KMS-11 (cell line): ENCODE data around the gene LRRC15.

Experiments
- H2AFZ ChIP-seq: fragments of 200-600 bp; sonication (generic); 2 replicates; pipeline ENCODE4 v1.6.1; 2016; ENCODE audit warnings: antibody characterized with exemption, mixed run types, low read depth
- H3K27ac ChIP-seq: fragments of 200-600 bp; sonication (generic); 2 replicates; pipeline ENCODE4 v1.6.1; 2016; ENCODE audit warnings: mild to moderate bottlenecking, mixed run types
- H3K27me3 ChIP-seq: fragments of 200-600 bp; sonication (generic); 2 replicates; pipeline ENCODE4 v1.6.1; 2017; ENCODE audit warnings: mild to moderate bottlenecking, low read depth, mixed run types, moderate library complexity; ENCODE audit not compliant: insufficient read depth
- H3K36me3 ChIP-seq: fragments of 200-600 bp; sonication (generic); 2 replicates; pipeline ENCODE4 v1.6.1; 2017; ENCODE audit warnings: mild to moderate bottlenecking, mixed run types; ENCODE audit not compliant: insufficient read depth
- H3K4me1 ChIP-seq: fragments of 200-600 bp; sonication (generic); 2 replicates; pipeline ENCODE4 v1.6.1; 2016; ENCODE audit warnings: mild to moderate bottlenecking, low read depth, mixed run types; ENCODE audit not compliant: poor library complexity, severe bottlenecking
- H3K4me2 ChIP-seq: fragments of 200-600 bp; sonication (generic); 2 replicates; pipeline ENCODE4 v1.7.0; 2016; ENCODE audit warnings: mild to moderate bottlenecking, mixed run types
- H3K4me3 ChIP-seq: fragments of 200-600 bp; sonication (generic); IDR thresholded peaks from 2 replicates; pipeline ENCODE4 v1.6.1; 2017; ENCODE audit warnings: low read depth, low read length, mixed read lengths; ENCODE audit not compliant: insufficient read depth
- H3K79me2 ChIP-seq: fragments of 200-600 bp; sonication (generic); 2 replicates; pipeline ENCODE4 v1.6.1; 2016; ENCODE audit warnings: low read depth, mixed run types; ENCODE audit not compliant: insufficient read depth
- H3K9ac ChIP-seq: fragments of 200-600 bp; sonication (generic); 2 replicates; pipeline ENCODE4 v1.6.1; 2016; ENCODE audit warnings: mild to moderate bottlenecking, mixed run types
- H4K20me1 ChIP-seq: fragments of 200-600 bp; sonication (generic); 2 replicates; pipeline ENCODE4 v1.6.1; 2016; ENCODE audit warnings: mild to moderate bottlenecking, mixed run types; ENCODE audit not compliant: insufficient read depth
- TF ChIP-seq, protein P1 (sequence below): fragments of 200-600 bp; sonication (generic); conservative IDR thresholded peaks from 2 replicates; pipeline ENCODE4 v1.6.1; 2017; ENCODE audit warnings: low read depth, mild to moderate bottlenecking, antibody characterized with exemption, low read length, moderate library complexity, mixed read lengths

Gene LRRC15

DNA sequence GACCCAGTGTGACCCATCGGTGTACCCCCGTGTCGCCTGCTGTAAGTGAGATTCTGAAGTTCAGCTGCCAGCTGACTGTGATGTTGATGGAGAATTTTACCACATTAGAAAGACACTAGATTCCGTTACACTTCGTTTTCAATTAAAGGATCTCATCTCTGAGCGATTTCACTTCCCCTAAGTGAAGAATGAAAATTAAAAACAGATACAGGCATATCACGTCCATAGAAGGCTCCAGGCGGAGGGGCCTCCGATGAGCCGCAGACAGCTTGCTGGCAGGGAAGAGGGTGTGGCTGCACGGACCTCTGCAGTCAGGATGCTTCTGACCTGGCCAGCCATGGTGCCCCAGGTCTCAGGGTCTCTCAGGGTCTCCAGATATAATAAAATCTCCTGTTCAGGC lies 11.9 kb downstream of the LRRC15 start:
- Histone ChIP-seq H3K4me1 (no peaks in the 10 kb centered on the region), H3K36me3 (no peaks in the 10 kb centered on the region), H4K20me1 (no peaks in the 10 kb centered on the region), H3K4me2 (no peak overlapping the region), H3K9ac (no peak overlapping the region), H3K79me2 (no peaks in the 10 kb centered on the region), H3K4me3 (no peak overlapping the region), H3K27ac (no peak overlapping the region), H2AFZ (no peak overlapping the region), H3K27me3 (no peaks in the 10 kb centered on the region)
- TF ChIP-seq, protein P1, sequence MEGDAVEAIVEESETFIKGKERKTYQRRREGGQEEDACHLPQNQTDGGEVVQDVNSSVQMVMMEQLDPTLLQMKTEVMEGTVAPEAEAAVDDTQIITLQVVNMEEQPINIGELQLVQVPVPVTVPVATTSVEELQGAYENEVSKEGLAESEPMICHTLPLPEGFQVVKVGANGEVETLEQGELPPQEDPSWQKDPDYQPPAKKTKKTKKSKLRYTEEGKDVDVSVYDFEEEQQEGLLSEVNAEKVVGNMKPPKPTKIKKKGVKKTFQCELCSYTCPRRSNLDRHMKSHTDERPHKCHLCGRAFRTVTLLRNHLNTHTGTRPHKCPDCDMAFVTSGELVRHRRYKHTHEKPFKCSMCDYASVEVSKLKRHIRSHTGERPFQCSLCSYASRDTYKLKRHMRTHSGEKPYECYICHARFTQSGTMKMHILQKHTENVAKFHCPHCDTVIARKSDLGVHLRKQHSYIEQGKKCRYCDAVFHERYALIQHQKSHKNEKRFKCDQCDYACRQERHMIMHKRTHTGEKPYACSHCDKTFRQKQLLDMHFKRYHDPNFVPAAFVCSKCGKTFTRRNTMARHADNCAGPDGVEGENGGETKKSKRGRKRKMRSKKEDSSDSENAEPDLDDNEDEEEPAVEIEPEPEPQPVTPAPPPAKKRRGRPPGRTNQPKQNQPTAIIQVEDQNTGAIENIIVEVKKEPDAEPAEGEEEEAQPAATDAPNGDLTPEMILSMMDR: no peak

GRCh38 chr3:194355379-194355778 lies 14.2 kb downstream of the LRRC15 start:
- Histone ChIP-seq H4K20me1 (no peaks in the 10 kb centered on the region), H3K79me2 (no peaks in the 10 kb centered on the region), H3K4me2 (no peak overlapping the region), H3K9ac (no peak overlapping the region), H3K4me3 (no peak overlapping the region), H3K27me3 (no peaks in the 10 kb centered on the region), H2AFZ (no peak overlapping the region), H3K27ac (no peak overlapping the region), H3K36me3 (no peaks in the 10 kb centered on the region), H3K4me1 (peaks cover 8% of the 10 kb centered on the region)
- TF ChIP-seq, protein P1: no peak

DNA sequence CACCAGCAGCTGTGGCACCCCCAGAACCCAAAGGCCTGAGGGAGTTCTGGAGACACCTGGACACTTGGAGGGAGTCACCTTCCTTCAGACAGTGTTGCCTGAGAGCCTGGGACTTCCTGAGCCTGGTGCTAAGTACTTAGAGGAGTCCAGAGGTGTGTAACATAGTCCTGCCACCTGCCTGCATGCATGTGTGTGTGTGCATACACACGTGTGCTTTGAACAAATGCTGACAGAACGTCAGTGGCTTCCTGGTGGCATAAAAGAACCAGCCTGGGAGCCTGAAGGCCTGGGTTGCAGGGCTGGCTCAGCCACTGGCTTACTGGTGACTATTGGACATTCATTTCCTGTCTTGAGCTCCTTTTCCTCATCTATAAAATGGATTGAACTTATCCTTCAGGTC lies 15.2 kb downstream of the LRRC15 start:
- Histone ChIP-seq H4K20me1 (no peaks in the 10 kb centered on the region), H3K4me1 (peaks cover 19% of the 10 kb centered on the region), H3K79me2 (no peaks in the 10 kb centered on the region), H3K36me3 (no peaks in the 10 kb centered on the region), H3K4me3 (no peak overlapping the region), H3K4me2 (no peak overlapping the region), H3K27ac (no peak overlapping the region), H3K27me3 (no peaks in the 10 kb centered on the region), H2AFZ (no peak overlapping the region), H3K9ac (no peak overlapping the region)
- TF ChIP-seq, protein P1: no peak

- H2AFZ ChIP-seq: no peak overlapping the region
- H3K27ac ChIP-seq: no peak overlapping the region
- H3K4me2 ChIP-seq: no peak overlapping the region
- TF ChIP-seq, protein P1: no peak
- no peaks in the 10 kb centered on the region for H3K79me2 ChIP-seq
- no peak overlapping the region for H3K9ac ChIP-seq
- H3K36me3 ChIP-seq: no peaks in the 10 kb centered on the region
- no peak overlapping the region for H3K4me3 ChIP-seq
- no peaks in the 10 kb centered on the region for H3K27me3 ChIP-seq
- no peaks in the 10 kb centered on the region for H4K20me1 ChIP-seq
- H3K4me1 ChIP-seq: peaks cover 19% of the 10 kb centered on the region
Measured at GRCh38 chr3:194352667-194353246, 16.8 kb downstream of the LRRC15 start.
